ENCODE measurements around the gene FNBP1.
"Not testable (repeated sequence)": the region's sequence is repeated elsewhere in the genome, so short reads cannot be mapped to it uniquely, and the experiment has no call there.

GRCh38 chr9:130009546-130009945 is 33.4 kb downstream of the FNBP1 start:
- not testable (repeated sequence) for TF ChIP-seq ZNF274 (IDR thresholded peaks at IDR 0.05; ENCODE audit: low read depth, low read length); YY1 (IDR thresholded peaks at IDR 0.05; ENCODE audit: insufficient read depth, insufficient read length); SUZ12 (IDR thresholded peaks at IDR 0.05; ENCODE audit: extremely low read depth, insufficient read depth, insufficient read length)
